Heart left ventricle (tissue), 16 donors: ENCODE results near the gene KIF5B. TPM values are rescaled to one million over a fixed set of nuclear protein-coding genes. Genes with fewer than 3 reads are reported as not detected.
A peak's percentile ranks its signal among the peaks of the same experiment; 100 is the strongest.

Experiments used
- ATAC-seq, 4 donors: fragments of 200-7000 bp; cut with Tn5 transposase; one replicate each; pipeline ENCODE4 v1.9.1; 2020 to 2022; ENCODE audit warnings: moderate library complexity in 4 of 4, mild to moderate bottlenecking in 3 of 4, moderate number of reproducible peaks in 1 of 4
- DNase-seq, 5 donors: peaks; one replicate each; pipeline ENCODE4 v3.0.0-alpha.2; 2020
- H3K27ac ChIP-seq, 12 donors: fragments of 200-600 bp; sonication (generic) in 4 of 12; one replicate each; pipeline versions ENCODE4 v1.5.0 to v1.8.0; 2016 to 2022; ENCODE audit warnings: mild to moderate bottlenecking in 2 of 12
- H3K27me3 ChIP-seq, 9 donors: fragments of 200-600 bp; sonication (generic) in 2 of 9; one replicate each; pipeline versions ENCODE4 v1.5.1 to v1.8.0; 2016 to 2022; ENCODE audit warnings: mild to moderate bottlenecking in 3 of 9
- H3K36me3 ChIP-seq, 9 donors: fragments of 200-600 bp; sonication (generic) in 2 of 9; one replicate each; pipeline versions ENCODE4 v1.5.0 to v1.8.0; 2018 to 2022; ENCODE audit warnings: mild to moderate bottlenecking in 2 of 9
- H3K4me1 ChIP-seq, 12 donors: fragments of 200-600 bp; sonication (generic) in 4 of 12; one replicate each; pipeline versions ENCODE4 v1.5.0 to v1.8.0; 2016 to 2022; ENCODE audit warnings: mild to moderate bottlenecking in 3 of 12
- H3K4me3 ChIP-seq, 12 donors: fragments of 200-600 bp; sonication (generic) in 4 of 12; one replicate each; pipeline versions ENCODE4 v1.5.0 to v1.8.0; 2017 to 2022; ENCODE audit warnings: mild to moderate bottlenecking in 9 of 12, moderate library complexity in 4 of 12
- H3K9me3 ChIP-seq, 12 donors: fragments of 200-600 bp; sonication (generic) in 4 of 12; one replicate each; pipeline versions ENCODE4 v1.5.0 to v1.8.0; 2016 to 2022; ENCODE audit warnings: mild to moderate bottlenecking in 1 of 12
- CTCF ChIP-seq, 12 donors: fragments of 200-600 bp; sonication (generic) in 4 of 12; IDR thresholded peaks; one replicate each; pipeline versions ENCODE4 v1.5.0 to v1.8.0; 2018 to 2022; ENCODE audit warnings: antibody characterized with exemption in 12 of 12, mild to moderate bottlenecking in 5 of 12
- POLR2A ChIP-seq, 2 donors: fragments of 450-650 bp; IDR thresholded peaks; one replicate each; pipeline ENCODE4 v1.6.1; 2017; ENCODE audit warnings: antibody characterized with exemption in 2 of 2, mild to moderate bottlenecking in 2 of 2, moderate library complexity in 2 of 2
- WGBS, 4 donors: extraction: QIAGEN DNeasy Blood & Tissue Kit in 2 of 4; methylation state at CpG; one replicate each; pipeline versions ENCODE4 v1.1.5 to v1.1.7; 2013 to 2018; 5-methylcytosine and 5-hydroxymethylcytosine counted together
- intact Hi-C, 10 donors: fragments of 100-400 bp; cut with DNase I; formaldehyde crosslinking; loops; one replicate each; pipeline versions ENCODE4 v1.11.1 to v1.14.2; 2022
- polyA plus RNA-seq, 2 donors: library from polyadenylated mRNA; stranded (reverse); fragments of 200-250 nt; gene quantifications; one replicate each; pipeline ENCODE4 v1.2.3, GENCODE V29; 2013
- total RNA-seq, 9 donors: library from RNA; depleted of rRNA in 2 of 9; stranded (reverse); fragments of >200 nt in 2 of 9; fragmentation: NEBNext Ultra II Directional in 3 of 9; extraction: Animal tissue kit (Norgen Biotek cat#: 25700) in 3 of 9; gene quantifications; one replicate each; pipeline versions ENCODE4 v1.1.0 to v1.2.4, GENCODE V29; 2016 to 2023
- donor health status: ischemic (EF 13 %, LVEDD 7.1; RV severe dilation, severe dysfunction).
- donor health status: healthy with polysubstance abuse.
- donor health status: DM: no; HTN: yes; CAD: no.
- donor health status: DM: no; HTN: no; CAD: no.
- donor health status: ischemic (EF 25% LVEDD 6.9; RV normal size, moderate dysfunction).
- donor health status: ischemic (EF 25% LVEDD 5.7; RV mildly dilated, moderate dysfunction).
- donor health status: healthy.
- donor health status: DM: yes; HTN: yes; CAD: no.
- donor health status: ischemic (EF 35%, LVEDD 5.7; RV mildly dilated, moderate dysfunction).
- donor health status: nonischemic (EF 11% LVEDD 7.7; RV severe dilation, severe dysfunction).
- donor health status: DM: yes; HTN: yes; CAD: no.
- donor health status: PGD.
- donor health status: ischemic (EF 29% LVEDD 5.4; RV normal size, mild dysfunction).
- donor health status: nonischemic (EF 23%, LVEDD 6.1; RV moderate dilation, normal function).

The KIF5B gene
- total and polyA plus RNA-seq, 11 donors, result 65.6 to 178 (median 144) TPM

DNA sequence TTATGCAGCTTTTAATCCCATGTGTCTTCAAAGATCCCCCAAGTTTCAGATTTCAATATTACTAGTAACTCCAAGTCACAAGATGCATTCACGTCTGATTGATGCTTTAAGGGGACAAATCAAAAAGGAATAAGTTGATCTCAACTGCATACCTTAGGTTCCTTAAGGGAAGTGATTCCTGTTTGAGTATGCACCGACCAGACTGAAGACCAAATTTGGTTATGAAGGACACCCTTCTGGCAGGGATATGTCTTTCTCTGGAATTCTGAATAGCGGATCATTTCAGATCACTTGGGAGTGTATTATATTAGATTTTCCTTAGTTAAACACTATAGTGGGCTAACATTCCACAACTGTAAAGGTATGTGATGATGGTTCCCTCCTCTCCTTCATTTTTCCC, 4.3 kb downstream of the KIF5B start:
- Histone ChIP-seq H3K27ac (peak overlapping the region in 9 of 12 donors; percentile 25 to 99 (median 37)), H3K36me3 (peaks cover 0 to 17% (median 13%) of the 10 kb centered on the region in 9 donors), H3K9me3 (no peaks in the 10 kb centered on the region), H3K4me1 (peaks cover 8 to 81% (median 68%) of the 10 kb centered on the region in 12 donors), H3K27me3 (no peaks in the 10 kb centered on the region), H3K4me3 (peak overlapping the region in 9 of 12 donors; percentile 5 to 95 (median 85))
- DNase-seq, result no peak
- intact Hi-C loops, result loop anchor here in 6 of 10 donors (10.0 kb wide), 5 partner anchors 93 to 323 kb away; partner anchors contain the start of gene EPC1 (in 1 of the 6)
- no peak for ATAC-seq
- TF ChIP-seq POLR2A (IDR thresholded peaks at IDR 0.05), result no peak
- TF ChIP-seq CTCF (IDR thresholded peaks at IDR 0.05), result no peak
- WGBS, 4 donors, result 14 to 28% (median 21%) methylated on average over 3 of the region's 3 CpGs

GRCh38 chr10:32050177-32050576, 6.0 kb downstream of the KIF5B start:
- Histone ChIP-seq H3K9me3 (no peaks in the 10 kb centered on the region), H3K4me1 (peaks cover 8 to 94% (median 70%) of the 10 kb centered on the region in 12 donors), H3K4me3 (peak overlapping the region in 1 of 12 donors; percentile 13), H3K36me3 (peaks cover 0 to 34% (median 31%) of the 10 kb centered on the region in 9 donors), H3K27me3 (no peaks in the 10 kb centered on the region), H3K27ac (peak overlapping the region in 2 of 12 donors; percentile 32 to 99)
- TF ChIP-seq CTCF (IDR thresholded peaks at IDR 0.05) (no peak), POLR2A (IDR thresholded peaks at IDR 0.05) (no peak)
- WGBS, 4 donors, result 32 to 38% (median 33%) methylated on average over 6 of the region's 6 CpGs
- DNase-seq, result no peak
- ATAC-seq, result peak in 3 of 4 donors; percentile 19 to 41 (median 29)
- intact Hi-C loops, result loop anchor here in 6 of 10 donors (10.0 kb wide), 5 partner anchors 95 to 325 kb away; partner anchors contain the start of gene EPC1 (in 1 of the 6)

GRCh38 chr10:32049113-32049512, 7.1 kb downstream of the KIF5B start:
- H3K9me3 ChIP-seq, result no peaks in the 10 kb centered on the region
- H3K4me1 ChIP-seq, result peaks cover 8 to 98% (median 72%) of the 10 kb centered on the region in 12 donors
- no peak for DNase-seq
- WGBS, 4 donors, result 60 to 85% (median 65%) methylated on average over 3 to 4 of the region's 4 CpGs
- ATAC-seq, result no peak
- H3K36me3 ChIP-seq, result peaks cover 0 to 45% (median 40%) of the 10 kb centered on the region in 9 donors
- no peak overlapping the region for H3K4me3 ChIP-seq
- intact Hi-C loops, result no loop called here
- H3K27me3 ChIP-seq, result no peaks in the 10 kb centered on the region
- H3K27ac ChIP-seq, result peak overlapping the region in 1 of 12 donors; percentile 99
- no peak for TF ChIP-seq CTCF (IDR thresholded peaks at IDR 0.05)
- TF ChIP-seq POLR2A (IDR thresholded peaks at IDR 0.05), result no peak

GRCh38 chr10:32048282-32048681, 7.9 kb downstream of the KIF5B start:
- no peak overlapping the region for H3K4me3 ChIP-seq
- peaks cover 0 to 53% (median 49%) of the 10 kb centered on the region in 9 donors for H3K36me3 ChIP-seq
- TF ChIP-seq CTCF (IDR thresholded peaks at IDR 0.05) (no peak), POLR2A (IDR thresholded peaks at IDR 0.05) (no peak)
- 73 to 86% (median 79%) methylated on average over 1 of the region's 1 CpG for WGBS, 4 donors
- peaks cover 8 to 98% (median 72%) of the 10 kb centered on the region in 12 donors for H3K4me1 ChIP-seq
- ATAC-seq, result no peak
- H3K9me3 ChIP-seq, result no peaks in the 10 kb centered on the region
- intact Hi-C loops, result no loop called here
- peak overlapping the region in 1 of 12 donors; percentile 99 for H3K27ac ChIP-seq
- H3K27me3 ChIP-seq, result no peaks in the 10 kb centered on the region
- no peak for DNase-seq
